Neuronal stem cell (in vitro differentiated cells): Measurements from ENCODE around the gene AFAP1.

Experiments
- DNase-seq: peaks from one replicate; pipeline ENCODE4 v3.0.0-alpha.2; 2013; ENCODE audit warnings: low spot score
- H2AFZ ChIP-seq: one replicate; pipeline ENCODE4 v1.6.1; 2013; ENCODE audit warnings: mild to moderate bottlenecking, low read length, inconsistent platforms
- H2AK5ac ChIP-seq: 2 replicates; pipeline ENCODE4 v1.6.1; 2013; ENCODE audit warnings: low read depth, mild to moderate bottlenecking, inconsistent platforms, low read length, moderate library complexity, mixed read lengths
- H2BK120ac ChIP-seq: 2 replicates; pipeline ENCODE4 v1.6.1; 2013; ENCODE audit warnings: low read depth, mild to moderate bottlenecking, inconsistent platforms, low read length, moderate library complexity, mixed read lengths
- H2BK12ac ChIP-seq: one replicate; pipeline ENCODE4 v1.6.1; 2013; ENCODE audit warnings: low read length, inconsistent platforms
- H2BK15ac ChIP-seq: 2 replicates; pipeline ENCODE4 v1.6.1; 2013; ENCODE audit warnings: mild to moderate bottlenecking, low read length, inconsistent platforms, mixed read lengths
- H2BK5ac ChIP-seq: one replicate; pipeline ENCODE4 v1.6.1; 2013; ENCODE audit warnings: inconsistent platforms, mild to moderate bottlenecking, low read length, moderate library complexity
- H3K14ac ChIP-seq: one replicate; pipeline ENCODE4 v1.6.1; 2013; ENCODE audit warnings: low read length, inconsistent platforms
- H3K18ac ChIP-seq: 2 replicates; pipeline ENCODE4 v1.6.1; 2013; ENCODE audit warnings: low read length, inconsistent platforms
- H3K23ac ChIP-seq: 2 replicates; pipeline ENCODE4 v1.6.1; 2013; ENCODE audit warnings: low read depth, mild to moderate bottlenecking, mixed read lengths, low read length, inconsistent platforms; ENCODE audit not compliant: poor library complexity
- H3K27ac ChIP-seq: replicated peaks from 3 replicates; pipeline ENCODE4 v1.5.1; 2013; ENCODE audit warnings: low read length, inconsistent platforms
- H3K27me3 ChIP-seq, 3 experiments: 2 replicates each; pipeline ENCODE4 v1.6.1; 2013; ENCODE audit warnings: low read length in 3 of 3, mild to moderate bottlenecking in 2 of 3, inconsistent platforms in 1 of 3, low read depth in 1 of 3, mixed read lengths in 1 of 3, moderate library complexity in 1 of 3; ENCODE audit not compliant: control insufficient read depth in 3 of 3, insufficient read depth in 3 of 3
- H3K36me3 ChIP-seq, 2 donors: replicated peaks in 1 of 2; 2 replicates each; pipeline ENCODE4 v1.6.1; 2013; ENCODE audit warnings: low read length in 2 of 2; ENCODE audit not compliant: control insufficient read depth in 2 of 2, insufficient read depth in 2 of 2
- H3K4ac ChIP-seq: 2 replicates; pipeline ENCODE4 v1.6.1; 2013; ENCODE audit warnings: inconsistent platforms, mild to moderate bottlenecking, low read length, moderate library complexity
- H3K4me1 ChIP-seq, 2 donors: 1 replicate in 1 of 2; 2 replicates in 1 of 2; pipeline ENCODE4 v1.6.1; 2013; ENCODE audit warnings: low read length in 2 of 2, low read depth in 1 of 2; ENCODE audit not compliant: control insufficient read depth in 2 of 2, insufficient read depth in 1 of 2
- H3K4me2 ChIP-seq: one replicate; pipeline ENCODE4 v1.6.1; 2013; ENCODE audit warnings: mild to moderate bottlenecking, low read length, inconsistent platforms; ENCODE audit not compliant: insufficient read depth, poor library complexity, severe bottlenecking
- H3K4me3 ChIP-seq, 2 donors: 2 replicates each; pipeline ENCODE4 v1.5.1; 2013; ENCODE audit warnings: low read length in 2 of 2, mild to moderate bottlenecking in 2 of 2, inconsistent platforms in 1 of 2, moderate library complexity in 1 of 2
- H3K79me1 ChIP-seq: one replicate; pipeline ENCODE4 v1.6.1; 2013; ENCODE audit warnings: low read depth, mild to moderate bottlenecking, inconsistent platforms, low read length, moderate library complexity
- H3K9ac ChIP-seq: one replicate; pipeline ENCODE4 v1.6.1; 2013; ENCODE audit warnings: mild to moderate bottlenecking, low read depth, low read length, inconsistent platforms; ENCODE audit not compliant: poor library complexity
- H3K9me3 ChIP-seq, 2 donors: replicated peaks in 1 of 2; 2 replicates each; pipeline versions ENCODE3 to v1.6.1; 2013; ENCODE audit warnings: low read length in 2 of 2, mild to moderate bottlenecking in 2 of 2, inconsistent platforms in 1 of 2, low read depth in 1 of 2, mixed read lengths in 1 of 2, moderate library complexity in 1 of 2; ENCODE audit not compliant: control insufficient read depth in 2 of 2, insufficient read depth in 1 of 2
- H4K8ac ChIP-seq: one replicate; pipeline ENCODE4 v1.6.1; 2013; ENCODE audit warnings: low read depth, mild to moderate bottlenecking, inconsistent platforms, low read length, moderate library complexity
- H4K91ac ChIP-seq: one replicate; pipeline ENCODE4 v1.6.1; 2013; ENCODE audit warnings: low read length, low read depth, mild to moderate bottlenecking, inconsistent platforms; ENCODE audit not compliant: poor library complexity
- WGBS, 2 donors: extraction: QIAGEN DNeasy Blood & Tissue Kit; methylation state at CpG; one replicate each; pipeline ENCODE4 v1.1.7; 2013; ENCODE audit warnings: missing lambda C conversion rate in 2 of 2, mixed read lengths in 1 of 2; ENCODE audit not compliant: insufficient read length in 2 of 2, insufficient replicate concordance in 1 of 2; ENCODE audit errors: extremely low coverage in 2 of 2; 5-methylcytosine and 5-hydroxymethylcytosine counted together

Gene AFAP1

GRCh38 chr4:7783541-7783940 lies 156.1 kb downstream of the AFAP1 start:
- Histone ChIP-seq H2BK120ac (no peak overlapping the region), H2AFZ (no peak overlapping the region), H2BK15ac (no peak overlapping the region), H2AK5ac (no peak overlapping the region), H3K36me3 (peaks cover 2% of the 10 kb centered on the region in 2 donors), H2BK5ac (no peak overlapping the region), H3K4me3 (no peak overlapping the region), H3K4me1 (peaks cover 8 to 13% of the 10 kb centered on the region in 2 donors), H2BK12ac (no peak overlapping the region), H4K91ac (no peak overlapping the region), H3K18ac (no peak overlapping the region), H3K9me3 (no peaks in the 10 kb centered on the region), H3K23ac (no peak overlapping the region), H3K4ac (no peak overlapping the region), H3K27me3 (no peaks in the 10 kb centered on the region), H3K14ac (no peak overlapping the region), H3K9ac (no peak overlapping the region), H3K27ac (no peak overlapping the region), H3K4me2 (no peak overlapping the region), H3K79me1 (no peaks in the 10 kb centered on the region), H4K8ac (no peak overlapping the region)
- WGBS, 2 donors, result no CpG with 5 or more reads among the region's 8 CpGs
- no peak for DNase-seq

DNA sequence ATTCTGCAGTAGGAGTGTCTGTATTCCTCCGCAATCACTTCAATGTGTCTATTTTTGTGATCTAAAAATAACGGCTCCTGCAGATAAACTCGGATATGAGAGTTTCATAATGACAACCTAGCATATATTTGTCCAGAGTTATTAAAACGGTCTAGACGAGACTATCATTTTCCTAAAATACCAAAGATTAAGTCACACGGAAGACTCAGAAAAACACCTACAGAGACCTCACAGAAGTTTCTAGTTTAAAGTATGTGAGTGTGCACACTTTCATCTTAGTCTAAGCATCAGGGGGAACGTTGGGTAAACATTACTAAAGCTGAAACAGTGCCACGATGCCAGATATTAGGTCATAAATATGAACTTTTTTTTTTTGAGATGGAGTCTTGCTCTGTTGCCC lies 156.9 kb downstream of the AFAP1 start:
- no peak overlapping the region for H2AFZ ChIP-seq
- no peak overlapping the region for H3K4me3 ChIP-seq
- no peak overlapping the region for H3K4ac ChIP-seq
- no peak overlapping the region for H3K27ac ChIP-seq
- no peak overlapping the region for H2BK5ac ChIP-seq
- peaks cover 7 to 10% of the 10 kb centered on the region in 2 donors for H3K36me3 ChIP-seq
- H3K27me3 ChIP-seq, result no peaks in the 10 kb centered on the region
- no peak overlapping the region for H3K14ac ChIP-seq
- no peak overlapping the region for H3K9ac ChIP-seq
- no peaks in the 10 kb centered on the region for H3K9me3 ChIP-seq
- WGBS, 2 donors, result no CpG with 5 or more reads among the region's 8 CpGs
- no peak overlapping the region for H2BK12ac ChIP-seq
- H3K23ac ChIP-seq, result no peak overlapping the region
- H3K18ac ChIP-seq, result no peak overlapping the region
- no peaks in the 10 kb centered on the region for H3K79me1 ChIP-seq
- H4K8ac ChIP-seq, result no peak overlapping the region
- no peak overlapping the region for H2AK5ac ChIP-seq
- H3K4me2 ChIP-seq, result no peak overlapping the region
- DNase-seq, result no peak
- H4K91ac ChIP-seq, result no peak overlapping the region
- no peak overlapping the region for H2BK120ac ChIP-seq
- no peak overlapping the region for H2BK15ac ChIP-seq
- peaks cover 8 to 11% of the 10 kb centered on the region in 2 donors for H3K4me1 ChIP-seq

- Histone ChIP-seq H3K27me3 (no peaks in the 10 kb centered on the region), H2BK5ac (no peak overlapping the region), H2BK15ac (no peak overlapping the region), H2AK5ac (no peak overlapping the region), H3K79me1 (peaks cover 2% of the 10 kb centered on the region), H3K4me1 (peaks cover 8 to 11% of the 10 kb centered on the region in 2 donors), H2BK120ac (no peak overlapping the region), H3K14ac (no peak overlapping the region), H3K4ac (no peak overlapping the region), H3K36me3 (peaks cover 11 to 13% of the 10 kb centered on the region in 2 donors), H2BK12ac (no peak overlapping the region), H3K9ac (no peak overlapping the region), H3K9me3 (no peaks in the 10 kb centered on the region), H3K18ac (no peak overlapping the region), H3K4me2 (no peak overlapping the region), H3K23ac (no peak overlapping the region), H2AFZ (no peak overlapping the region), H4K8ac (no peak overlapping the region), H3K27ac (no peak overlapping the region), H4K91ac (no peak overlapping the region), H3K4me3 (no peak overlapping the region)
- no peak for DNase-seq
- no CpG with 5 or more reads among the region's 17 CpGs for WGBS, 2 donors
Observed at GRCh38 chr4:7781993-7782392, 157.7 kb downstream of the AFAP1 start.

GRCh38 chr4:7781366-7781765 lies 158.3 kb downstream of the AFAP1 start:
- no CpG with 5 or more reads among the region's 13 CpGs for WGBS, 2 donors
- no peak overlapping the region for H2BK120ac ChIP-seq
- no peak overlapping the region for H2BK5ac ChIP-seq
- peaks cover 2% of the 10 kb centered on the region for H3K79me1 ChIP-seq
- H2AFZ ChIP-seq, result no peak overlapping the region
- no peak overlapping the region for H4K91ac ChIP-seq
- no peak overlapping the region for H3K27ac ChIP-seq
- H2AK5ac ChIP-seq, result no peak overlapping the region
- no peak overlapping the region for H2BK12ac ChIP-seq
- peaks cover 8 to 11% of the 10 kb centered on the region in 2 donors for H3K4me1 ChIP-seq
- no peak overlapping the region for H3K4me2 ChIP-seq
- H4K8ac ChIP-seq, result no peak overlapping the region
- H3K36me3 ChIP-seq, result peaks cover 11 to 13% of the 10 kb centered on the region in 2 donors
- no peak overlapping the region for H3K14ac ChIP-seq
- H3K18ac ChIP-seq, result no peak overlapping the region
- H3K4me3 ChIP-seq, result no peak overlapping the region
- H3K23ac ChIP-seq, result no peak overlapping the region
- H3K9ac ChIP-seq, result no peak overlapping the region
- H3K27me3 ChIP-seq, result no peaks in the 10 kb centered on the region
- H3K4ac ChIP-seq, result no peak overlapping the region
- no peaks in the 10 kb centered on the region for H3K9me3 ChIP-seq
- no peak for DNase-seq
- H2BK15ac ChIP-seq, result no peak overlapping the region
